Right lobe of liver (tissue), 4 donors: ENCODE measurements around the gene MTMR6.

ENCODE experiments used
- CTCF ChIP-seq, 4 donors: fragments of 200-600 bp in 3 of 4; fragments of 450-650 bp in 1 of 4; IDR thresholded peaks; one replicate each; pipeline versions ENCODE4 v1.5.1 to v1.8.0; 2016 to 2022; ENCODE audit warnings: antibody characterized with exemption in 4 of 4, mild to moderate bottlenecking in 2 of 4
- POLR2A ChIP-seq: fragments of 450-650 bp; IDR thresholded peaks from one replicate; pipeline ENCODE4 v1.6.1; 2017; ENCODE audit warnings: antibody characterized with exemption, mild to moderate bottlenecking
- donor health status: DM: no; HTN: no; CAD: no.
- donor health status: DM: no; HTN: no; CAD: no.
- donor health status: DM: no; HTN: yes; CAD: no.

- TF ChIP-seq POLR2A (no peak), CTCF (IDR thresholded peaks at IDR 0.05) (no peak)
Observed at GRCh38 chr13:25324100-25324499, 36.8 kb upstream of the MTMR6 start.
